ENCODE measurements around the gene CCDC158.
"Not testable (repeated sequence)": the region's sequence is repeated elsewhere in the genome, so short reads cannot be mapped to it uniquely, and the experiment has no call there.

Gene CCDC158

GRCh38 chr4:76373919-76374552, 46.9 kb downstream of the CCDC158 start:
- no peak for DNase-seq (ENCODE audit: low read depth in 3 of 3)

- no peak for DNase-seq (ENCODE audit: low read depth in 3 of 3)
Measured at GRCh38 chr4:76366737-76367136, 54.2 kb downstream of the CCDC158 start.

- no peak for DNase-seq (ENCODE audit: low read depth in 3 of 3)
Measured at GRCh38 chr4:76365636-76366035, 55.3 kb downstream of the CCDC158 start.

- no peak for DNase-seq (ENCODE audit: low read depth in 3 of 3)
Measured at GRCh38 chr4:76364763-76365162, 56.2 kb downstream of the CCDC158 start.

- DNase-seq (ENCODE audit: low read depth in 3 of 3), result no peak
Measured at GRCh38 chr4:76363556-76364290, 57.2 kb downstream of the CCDC158 start.

GRCh38 chr4:76361689-76362412, 59.1 kb downstream of the CCDC158 start:
- DNase-seq (ENCODE audit: low read depth in 3 of 3), result no peak

- DNase-seq (ENCODE audit: low read depth in 3 of 3), result not testable (repeated sequence)
Measured at GRCh38 chr4:76359881-76360466, 61.0 kb downstream of the CCDC158 start.

GRCh38 chr4:76357981-76358380, 63.0 kb downstream of the CCDC158 start:
- DNase-seq (ENCODE audit: low read depth in 3 of 3), result no peak

- DNase-seq (ENCODE audit: low read depth in 3 of 3), result peak in 1 of 3 donors; percentile 8
Measured at GRCh38 chr4:76354517-76355473, 66.1 kb downstream of the CCDC158 start.

GRCh38 chr4:76342803-76343202, 78.1 kb downstream of the CCDC158 start:
- DNase-seq (ENCODE audit: low read depth in 3 of 3), result no peak

GRCh38 chr4:76342191-76342590, 78.8 kb downstream of the CCDC158 start:
- DNase-seq (ENCODE audit: low read depth in 3 of 3), result no peak

GRCh38 chr4:76341063-76341462, 79.9 kb downstream of the CCDC158 start:
- DNase-seq (ENCODE audit: low read depth in 3 of 3), result no peak

- no peak for DNase-seq (ENCODE audit: low read depth in 3 of 3)
Measured at GRCh38 chr4:76339364-76339763, 81.6 kb downstream of the CCDC158 start.

GRCh38 chr4:76334885-76335284, 86.1 kb downstream of the CCDC158 start:
- no peak for DNase-seq (ENCODE audit: low read depth in 3 of 3)

- DNase-seq (ENCODE audit: low read depth in 3 of 3), result no peak
Measured at GRCh38 chr4:76326515-76326914, 94.4 kb downstream of the CCDC158 start.

GRCh38 chr4:76325072-76325471, 95.9 kb downstream of the CCDC158 start:
- DNase-seq (ENCODE audit: low read depth in 3 of 3), result no peak

- DNase-seq (ENCODE audit: low read depth in 3 of 3), result no peak
Measured at GRCh38 chr4:76322236-76322635, 98.7 kb downstream of the CCDC158 start.

- DNase-seq (ENCODE audit: low read depth in 3 of 3), result no peak
Measured at GRCh38 chr4:76316131-76316530, 104.8 kb downstream of the CCDC158 start.

- no peak for DNase-seq (ENCODE audit: low read depth in 3 of 3)
Measured at GRCh38 chr4:76315267-76315918, 105.5 kb downstream of the CCDC158 start.

- no peak for DNase-seq (ENCODE audit: low read depth in 3 of 3)
Measured at GRCh38 chr4:76313547-76313946, 107.4 kb downstream of the CCDC158 start.

- DNase-seq (ENCODE audit: low read depth in 3 of 3), result no peak
Measured at GRCh38 chr4:76312457-76312856, 108.5 kb downstream of the CCDC158 start.
